ENCODE results near the gene SLC28A1. TPM values are rescaled to one million over a fixed set of nuclear protein-coding genes. Genes with fewer than 3 reads are reported as not detected.
"Not testable (repeated sequence)": the region's sequence is repeated elsewhere in the genome, so short reads cannot be mapped to it uniquely, and the experiment has no call there.

The SLC28A1 gene
- total and polyA plus RNA-seq, 2 donors (not counting 1 experiment from before 2014, with no cell fraction given): not detected

DNA sequence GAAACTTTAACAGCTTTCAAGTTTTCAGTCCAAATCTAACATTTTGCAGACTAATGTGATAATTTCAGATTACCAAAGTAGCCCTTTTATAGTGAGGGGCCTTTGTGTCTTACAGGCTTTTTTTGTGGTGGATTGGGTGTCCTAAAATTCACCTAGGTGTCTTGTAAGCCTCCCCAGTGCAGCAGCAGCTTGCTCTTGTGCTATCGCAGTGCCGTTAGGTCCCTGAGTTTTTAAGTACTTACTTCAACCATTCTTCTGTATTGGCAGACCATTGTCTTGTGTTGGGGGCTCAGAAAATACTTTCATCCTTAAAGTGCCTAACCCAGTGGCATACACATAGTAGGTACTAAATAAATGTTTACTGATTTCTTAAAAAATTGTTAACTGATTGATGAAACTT is 99.2 kb downstream of the SLC28A1 start:
- CTCF ChIA-PET: interaction anchor here (1.1 to 1.7 kb wide), 2 partner anchors 20 to 31 kb away, joined by 4 to 5 read pairs; no protein-coding TSS in a partner anchor

DNA sequence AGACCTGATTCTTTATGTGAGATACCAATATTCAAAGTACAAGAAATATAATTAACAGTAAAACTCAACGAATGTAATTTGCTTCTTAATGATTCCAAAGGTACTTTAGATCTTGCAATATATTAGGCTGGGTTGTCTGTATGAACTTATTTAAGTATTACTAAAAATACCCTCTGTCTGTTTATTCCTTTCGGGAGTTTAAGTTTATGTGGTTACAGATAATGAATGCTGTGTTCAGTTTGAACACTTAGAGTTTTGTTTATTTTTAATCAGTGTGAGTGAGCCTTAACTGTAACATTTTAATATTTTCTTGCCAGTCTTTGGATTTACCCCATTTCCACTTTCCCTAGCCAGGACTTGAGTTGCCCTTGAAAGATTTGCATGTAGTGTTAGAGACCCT is 100.7 kb downstream of the SLC28A1 start:
- H3K27ac Mint-ChIP-seq: peak overlapping the region; percentile 1
- no peak overlapping the region for H3K4me3 Mint-ChIP-seq
- Histone ChIP-seq H4K20me1 (ENCODE audit: control insufficient read depth, insufficient read depth, low read length, poor library complexity, severe bottlenecking) (no peaks in the 10 kb centered on the region), H3K36me3 (replicated peaks in 1 of 2; ENCODE audit: control extremely low read depth in 1 of 2, control insufficient read depth in 1 of 2, extremely low read depth in 1 of 2, insufficient read depth in 2 of 2, low read length in 1 of 2) (no peaks in the 10 kb centered on the region), H2AFZ (ENCODE audit: insufficient read depth, low read depth, low read length, poor library complexity, severe bottlenecking) (no peak overlapping the region), H3K9ac (ENCODE audit: low read length) (no peak overlapping the region), H3K9me3 (ENCODE audit: control extremely low read depth in 1 of 3, control insufficient read depth in 2 of 3, insufficient read depth in 1 of 3, low read length in 2 of 3) (no peaks in the 10 kb centered on the region), H3K27me3 (replicated peaks in 1 of 4; ENCODE audit: control extremely low read depth in 1 of 4, control insufficient read depth in 3 of 4, insufficient read depth in 4 of 4, low read length in 3 of 4) (no peaks in the 10 kb centered on the region), H3K4me3 (ENCODE audit: control extremely low read depth in 1 of 5, extremely low read depth in 1 of 5, insufficient read depth in 1 of 5, low read depth in 2 of 5, low read length in 4 of 5) (no peak overlapping the region), H3K27ac (ENCODE audit: low read length in 2 of 2) (no peak overlapping the region), H3K4me2 (replicated peaks; ENCODE audit: low read depth, low read length, poor library complexity, severe bottlenecking) (no peak overlapping the region), H3K4me1 (ENCODE audit: control insufficient read depth in 2 of 2, insufficient read depth in 2 of 2, low read length in 2 of 2) (peaks cover 32 to 33% of the 10 kb centered on the region in 2 donors), H3K79me2 (ENCODE audit: control insufficient read depth, insufficient read depth, low read length) (peaks cover 51% of the 10 kb centered on the region)
- CTCF ChIA-PET: no interaction called here
- intact Hi-C loops (cut with micrococcal nuclease): loop anchor here (10.0 kb wide), 1 partner anchor 60 kb away; no protein-coding TSS in a partner anchor
- no CpG with 5 or more reads among the region's 2 CpGs for WGBS (ENCODE audit: insufficient coverage)
- TF ChIP-seq, protein P1, sequence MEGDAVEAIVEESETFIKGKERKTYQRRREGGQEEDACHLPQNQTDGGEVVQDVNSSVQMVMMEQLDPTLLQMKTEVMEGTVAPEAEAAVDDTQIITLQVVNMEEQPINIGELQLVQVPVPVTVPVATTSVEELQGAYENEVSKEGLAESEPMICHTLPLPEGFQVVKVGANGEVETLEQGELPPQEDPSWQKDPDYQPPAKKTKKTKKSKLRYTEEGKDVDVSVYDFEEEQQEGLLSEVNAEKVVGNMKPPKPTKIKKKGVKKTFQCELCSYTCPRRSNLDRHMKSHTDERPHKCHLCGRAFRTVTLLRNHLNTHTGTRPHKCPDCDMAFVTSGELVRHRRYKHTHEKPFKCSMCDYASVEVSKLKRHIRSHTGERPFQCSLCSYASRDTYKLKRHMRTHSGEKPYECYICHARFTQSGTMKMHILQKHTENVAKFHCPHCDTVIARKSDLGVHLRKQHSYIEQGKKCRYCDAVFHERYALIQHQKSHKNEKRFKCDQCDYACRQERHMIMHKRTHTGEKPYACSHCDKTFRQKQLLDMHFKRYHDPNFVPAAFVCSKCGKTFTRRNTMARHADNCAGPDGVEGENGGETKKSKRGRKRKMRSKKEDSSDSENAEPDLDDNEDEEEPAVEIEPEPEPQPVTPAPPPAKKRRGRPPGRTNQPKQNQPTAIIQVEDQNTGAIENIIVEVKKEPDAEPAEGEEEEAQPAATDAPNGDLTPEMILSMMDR (IDR thresholded peaks at IDR 0.05): no peak
- no peak for TF ChIP-seq EZH2 (IDR thresholded peaks at IDR 0.05; ENCODE audit: borderline replicate concordance, insufficient read depth, low read depth, low read length, poor library complexity, severe bottlenecking)
- no peaks in the 10 kb centered on the region for H3K27me3 Mint-ChIP-seq
- ATAC-seq (ENCODE audit: low read depth): no peak
- DNase-seq: no peak
- H3K4me1 Mint-ChIP-seq: peaks cover 54% of the 10 kb centered on the region
- no peaks in the 10 kb centered on the region for H3K9me3 Mint-ChIP-seq (ENCODE audit: insufficient read depth)
- POLR2A ChIA-PET: no interaction called here

More for the DNA sequence above, 99.2 kb downstream of the SLC28A1 start:
- intact Hi-C loops (cut with micrococcal nuclease): loop anchor here (5.0 to 10.0 kb wide), 5 partner anchors 61 to 724 kb away; partner anchors contain the start of genes SEC11A and ZNF592
- Histone ChIP-seq H3K4me3 (ENCODE audit: control extremely low read depth in 1 of 5, extremely low read depth in 1 of 5, insufficient read depth in 1 of 5, low read depth in 2 of 5, low read length in 4 of 5) (no peak overlapping the region), H3K79me2 (ENCODE audit: control insufficient read depth, insufficient read depth, low read length) (peaks cover 44% of the 10 kb centered on the region), H3K9me3 (ENCODE audit: control extremely low read depth in 1 of 3, control insufficient read depth in 2 of 3, insufficient read depth in 1 of 3, low read length in 2 of 3) (no peaks in the 10 kb centered on the region), H3K36me3 (replicated peaks in 1 of 2; ENCODE audit: control extremely low read depth in 1 of 2, control insufficient read depth in 1 of 2, extremely low read depth in 1 of 2, insufficient read depth in 2 of 2, low read length in 1 of 2) (no peaks in the 10 kb centered on the region), H3K27me3 (replicated peaks in 1 of 4; ENCODE audit: control extremely low read depth in 1 of 4, control insufficient read depth in 3 of 4, insufficient read depth in 4 of 4, low read length in 3 of 4) (no peaks in the 10 kb centered on the region), H3K4me1 (ENCODE audit: control insufficient read depth in 2 of 2, insufficient read depth in 2 of 2, low read length in 2 of 2) (peaks cover 31 to 34% of the 10 kb centered on the region in 2 donors), H3K9ac (ENCODE audit: low read length) (peak overlapping the region; percentile 12), H3K27ac (ENCODE audit: low read length in 2 of 2) (no peak overlapping the region), H2AFZ (ENCODE audit: insufficient read depth, low read depth, low read length, poor library complexity, severe bottlenecking) (no peak overlapping the region), H3K4me2 (replicated peaks; ENCODE audit: low read depth, low read length, poor library complexity, severe bottlenecking) (peak overlapping the region; percentile 86), H4K20me1 (ENCODE audit: control insufficient read depth, insufficient read depth, low read length, poor library complexity, severe bottlenecking) (no peaks in the 10 kb centered on the region)
- DNase-seq (no peak), ATAC-seq (ENCODE audit: low read depth) (no peak)
- Mint-ChIP-seq H3K4me1 (peaks cover 50% of the 10 kb centered on the region), H3K27ac (no peak overlapping the region), H3K9me3 (ENCODE audit: insufficient read depth) (no peaks in the 10 kb centered on the region), H3K27me3 (no peaks in the 10 kb centered on the region), H3K4me3 (no peak overlapping the region)
- TF ChIP-seq EZH2 (IDR thresholded peaks at IDR 0.05; ENCODE audit: borderline replicate concordance, insufficient read depth, low read depth, low read length, poor library complexity, severe bottlenecking): no peak
- TF ChIP-seq, protein P1 (IDR thresholded peaks at IDR 0.05): no peak
- POLR2A ChIA-PET: no interaction called here
- no CpG with 5 or more reads among the region's 2 CpGs for whole genome bisulfite sequencing (ENCODE audit: insufficient coverage)

DNA sequence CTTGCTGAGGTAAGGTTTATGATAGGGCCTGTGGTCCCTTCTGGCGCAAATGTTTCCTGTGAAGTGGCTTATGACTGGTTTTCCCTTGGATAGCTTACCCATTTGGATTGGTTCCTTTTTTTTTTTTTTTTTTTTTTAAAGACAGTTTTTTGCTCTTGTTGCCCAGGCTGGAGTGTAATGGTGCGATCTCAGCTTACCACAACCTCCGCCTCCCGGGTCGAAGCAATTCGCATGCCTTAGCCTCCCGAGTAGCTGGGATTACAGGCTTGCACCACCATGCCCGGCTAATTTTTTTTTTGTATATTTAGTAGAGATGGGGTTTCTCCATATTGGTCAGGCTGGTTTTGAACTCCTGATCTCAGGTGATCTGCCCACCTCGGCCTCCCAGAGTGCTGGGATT is 102.9 kb downstream of the SLC28A1 start:
- H4K20me1 ChIP-seq (ENCODE audit: control insufficient read depth, insufficient read depth, low read length, poor library complexity, severe bottlenecking); H3K4me3 Mint-ChIP-seq; POLR2A ChIA-PET; H3K27me3 Mint-ChIP-seq; H3K36me3 ChIP-seq (replicated peaks in 1 of 2; ENCODE audit: control extremely low read depth in 1 of 2, control insufficient read depth in 1 of 2, extremely low read depth in 1 of 2, insufficient read depth in 2 of 2, low read length in 1 of 2); H3K9me3 Mint-ChIP-seq (ENCODE audit: insufficient read depth); H3K27ac ChIP-seq (ENCODE audit: low read length in 2 of 2); DNase-seq; H3K4me3 ChIP-seq (ENCODE audit: control extremely low read depth in 1 of 5, extremely low read depth in 1 of 5, insufficient read depth in 1 of 5, low read depth in 2 of 5, low read length in 4 of 5); H3K27ac Mint-ChIP-seq; H3K9me3 ChIP-seq (ENCODE audit: control extremely low read depth in 1 of 3, control insufficient read depth in 2 of 3, insufficient read depth in 1 of 3, low read length in 2 of 3); H3K27me3 ChIP-seq (replicated peaks in 1 of 4; ENCODE audit: control extremely low read depth in 1 of 4, control insufficient read depth in 3 of 4, insufficient read depth in 4 of 4, low read length in 3 of 4); H3K9ac ChIP-seq (ENCODE audit: low read length); H2AFZ ChIP-seq (ENCODE audit: insufficient read depth, low read depth, low read length, poor library complexity, severe bottlenecking); H3K4me2 ChIP-seq (replicated peaks; ENCODE audit: low read depth, low read length, poor library complexity, severe bottlenecking); ATAC-seq (ENCODE audit: low read depth): not testable (repeated sequence)
- WGBS (ENCODE audit: insufficient coverage): 96% methylated on average over 8 of the region's 9 CpGs
- CTCF ChIA-PET: interaction anchor here (0.6 to 2.3 kb wide), 7 partner anchors 15 to 61 kb away, joined by 3 to 11 read pairs (median 3); no protein-coding TSS in a partner anchor
- peaks cover 65% of the 10 kb centered on the region for H3K79me2 ChIP-seq (ENCODE audit: control insufficient read depth, insufficient read depth, low read length)
- peaks cover 72% of the 10 kb centered on the region for H3K4me1 Mint-ChIP-seq
- peaks cover 47 to 53% of the 10 kb centered on the region in 2 donors for H3K4me1 ChIP-seq (ENCODE audit: control insufficient read depth in 2 of 2, insufficient read depth in 2 of 2, low read length in 2 of 2)
- intact Hi-C loops (cut with micrococcal nuclease): loop anchor here (10.0 kb wide), 1 partner anchor 57 kb away; no protein-coding TSS in a partner anchor

Data from B cell (primary cell).